D721Med (cell line): ENCODE measurements around the gene NEURL1.

Source experiments
- DNase-seq: peaks from one replicate; pipeline ENCODE4 v3.0.0; 2011; ENCODE audit warnings: low spot score; ENCODE audit not compliant: insufficient read length
- FAIRE-seq: peaks from 2 replicates; lab custom pipeline; 2011; peaks lifted over from hg19 to GRCh38; lab: Jason Lieb, UNC
- CTCF ChIP-seq: IDR thresholded peaks from 2 replicates; pipeline ENCODE4 v1.5.1; 2012; ENCODE audit warnings: mild to moderate bottlenecking, control low read depth; ENCODE audit not compliant: insufficient read depth; ENCODE audit errors: missing control alignments

NEURL1 gene

GRCh38 chr10:103449208-103450144 is 44.0 kb upstream of the NEURL1 start:
- DNase-seq: no peak
- no peak for TF ChIP-seq CTCF
- FAIRE-seq: no peak

GRCh38 chr10:103450201-103450695 is 43.3 kb upstream of the NEURL1 start:
- FAIRE-seq (no peak), DNase-seq (no peak)
- no peak for TF ChIP-seq CTCF

DNA sequence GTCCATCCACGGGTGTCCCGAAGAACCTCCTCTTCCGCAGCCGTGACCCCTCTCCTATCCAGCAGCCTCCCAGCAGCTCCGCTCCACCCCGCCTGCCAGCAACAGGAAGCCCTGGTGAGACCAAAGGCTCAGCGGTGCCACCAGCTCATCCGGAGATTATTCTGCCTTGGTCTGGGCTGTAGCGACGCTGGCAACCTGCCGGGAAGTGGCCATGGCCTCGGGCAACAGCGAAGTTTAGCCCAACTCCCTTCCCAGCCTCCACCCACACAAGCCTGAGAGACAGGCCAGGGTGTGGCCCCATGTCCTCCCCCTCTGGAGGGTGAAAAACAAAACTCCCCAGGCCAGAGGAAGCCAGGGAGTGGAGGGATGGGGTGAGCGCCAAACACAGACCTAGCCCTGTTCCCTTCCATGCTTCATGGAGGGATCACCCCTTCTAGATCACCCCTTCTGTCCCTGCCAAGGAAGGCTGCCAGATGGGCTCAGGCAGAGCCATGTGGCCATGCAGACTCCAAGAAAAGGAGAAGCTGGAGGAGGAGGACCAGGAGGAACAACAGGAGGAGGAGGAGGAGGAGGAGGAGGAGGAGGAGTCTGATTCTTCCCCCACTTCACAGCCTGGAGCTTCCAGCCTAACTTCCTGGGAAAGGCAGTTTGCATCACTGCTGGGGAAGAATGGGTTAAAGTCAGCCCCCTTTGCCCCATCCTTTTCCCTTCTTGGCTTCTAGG is 42.3 kb upstream of the NEURL1 start:
- no peak for TF ChIP-seq CTCF
- no peak for DNase-seq
- no peak for FAIRE-seq

- DNase-seq (no peak), FAIRE-seq (no peak)
- no peak for TF ChIP-seq CTCF
Measured at GRCh38 chr10:103451831-103452505, 41.5 kb upstream of the NEURL1 start, which contains the start of gene CALHM2. Gene CALHM2 (minus strand): TSS chr10:103452370. CDS start chr10:103449941, 2,429 bp downstream.

GRCh38 chr10:103452506-103453230 is 40.8 kb upstream of the NEURL1 start:
- DNase-seq (no peak), FAIRE-seq (no peak)
- TF ChIP-seq CTCF: no peak

DNA sequence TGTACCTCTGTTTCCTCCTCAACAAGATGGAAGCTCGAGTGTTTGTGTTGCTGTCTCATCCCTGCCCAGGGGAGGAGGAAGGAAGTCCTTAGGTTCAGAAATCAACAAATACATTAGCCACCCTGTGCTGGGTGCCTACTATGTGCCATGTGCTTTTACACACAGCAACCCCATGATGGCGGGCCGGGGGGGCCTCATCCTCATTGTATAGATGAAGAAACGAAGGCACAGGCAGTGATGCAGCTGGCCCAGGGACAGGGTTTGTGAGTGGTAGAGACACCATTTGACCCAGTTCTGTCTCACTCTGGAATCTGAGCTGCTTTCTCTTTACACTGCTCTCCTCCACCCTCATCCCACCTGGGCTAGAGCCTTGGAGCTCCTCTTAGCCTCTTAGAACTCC is 39.5 kb upstream of the NEURL1 start:
- no peak for TF ChIP-seq CTCF
- FAIRE-seq: no peak
- no peak for DNase-seq
